Right lobe of liver (tissue), 6 donors: ENCODE data around the gene AQP3. TPM values are rescaled to one million over a fixed set of nuclear protein-coding genes. Genes with fewer than 3 reads are reported as not detected.
A peak's percentile ranks its signal among the peaks of the same experiment; 100 is the strongest.

ENCODE experiments used
- ATAC-seq, 4 donors: fragments of 200-7000 bp; cut with Tn5 transposase; one replicate each; pipeline ENCODE4 v1.9.1; 2020; ENCODE audit warnings: mild to moderate bottlenecking in 4 of 4, moderate library complexity in 4 of 4
- DNase-seq, 3 donors: peaks; one replicate each; pipeline ENCODE4 v3.0.0-alpha.2; 2020
- H3K27ac ChIP-seq, 3 donors: fragments of 200-600 bp; one replicate each; pipeline ENCODE4 v1.8.0; 2022
- H3K27me3 ChIP-seq, 2 donors: fragments of 200-600 bp; one replicate each; pipeline ENCODE4 v1.8.0; 2022
- H3K36me3 ChIP-seq, 4 donors: fragments of 200-600 bp; sonication (generic) in 1 of 4; one replicate each; pipeline versions ENCODE4 v1.5.1 to v1.8.0; 2017 to 2022; ENCODE audit warnings: control low read depth in 1 of 4
- H3K4me1 ChIP-seq, 4 donors: fragments of 200-600 bp; sonication (generic) in 1 of 4; one replicate each; pipeline versions ENCODE4 v1.5.1 to v1.8.0; 2017 to 2022; ENCODE audit warnings: control low read depth in 1 of 4
- H3K4me3 ChIP-seq, 3 donors: fragments of 200-600 bp; one replicate each; pipeline ENCODE4 v1.8.0; 2022
- H3K9me3 ChIP-seq, 4 donors: fragments of 200-600 bp; sonication (generic) in 1 of 4; one replicate each; pipeline versions ENCODE4 v1.5.1 to v1.8.0; 2017 to 2022; ENCODE audit warnings: control low read depth in 1 of 4
- CTCF ChIP-seq, 4 donors: fragments of 200-600 bp in 3 of 4; fragments of 450-650 bp in 1 of 4; IDR thresholded peaks; one replicate each; pipeline versions ENCODE4 v1.5.1 to v1.8.0; 2016 to 2022; ENCODE audit warnings: antibody characterized with exemption in 4 of 4, mild to moderate bottlenecking in 2 of 4
- POLR2A ChIP-seq: fragments of 450-650 bp; IDR thresholded peaks from one replicate; pipeline ENCODE4 v1.6.1; 2017; ENCODE audit warnings: antibody characterized with exemption, mild to moderate bottlenecking
- WGBS: methylation state at CpG from one replicate; pipeline ENCODE4 v1.1.6; 2018; ENCODE audit warnings: low coverage, low lambda C conversion rate; ENCODE audit not compliant: insufficient coverage; ENCODE audit errors: missing lambda C conversion rate; 5-methylcytosine and 5-hydroxymethylcytosine counted together
- intact Hi-C, 2 donors: fragments of 100-400 bp; cut with DNase I; formaldehyde crosslinking; loops; one replicate each; pipeline versions ENCODE4 v1.11.2 to v1.14.1; 2022
- total RNA-seq, 6 experiments: library from RNA; depleted of rRNA in 2 of 6; stranded (reverse); fragments of >200 nt in 2 of 6; fragmentation: NEBNext Ultra II Directional in 3 of 6; extraction: Animal tissue kit (Norgen Biotek cat#: 25700) in 3 of 6; gene quantifications; one replicate each; pipeline versions ENCODE4 v1.1.0 to v1.2.4, GENCODE V29; 2016 to 2023
- donor health status: DM: no; HTN: yes; CAD: no.
- donor health status: DM: no; HTN: no; CAD: no.
- donor health status: DM: no; HTN: no; CAD: no.
- donor health status: DM: no; HTN: yes; CAD: no.
- donor health status: DM: no; HTN: yes; CAD: no.

Gene AQP3
- total RNA-seq, 6 experiments from 2014 or later = 49.7 to 158 (median 109) TPM

- no peak for TF ChIP-seq CTCF (IDR thresholded peaks at IDR 0.05)
- no peak for TF ChIP-seq POLR2A
- H3K9me3 ChIP-seq = no peaks in the 10 kb centered on the region
- intact Hi-C loops = loop anchor here in 1 of 2 donors (5.0 kb wide), 1 partner anchor 67 kb away; the partner anchor contains the start of gene AQP7
- DNase-seq (peak in 1 of 3 donors; percentile 42), ATAC-seq (no peak)
- H3K27ac ChIP-seq = no peak overlapping the region
- no peak overlapping the region for H3K4me3 ChIP-seq
- 60% methylated on average over 1 of the region's 21 CpGs for WGBS
- H3K36me3 ChIP-seq = peaks cover 9 to 74% (median 29%) of the 10 kb centered on the region in 4 donors
- H3K27me3 ChIP-seq = no peaks in the 10 kb centered on the region
- peaks cover 0 to 12% (median 5%) of the 10 kb centered on the region in 4 donors for H3K4me1 ChIP-seq
These were observed 21.6 kb upstream of the AQP3 start for GRCh38 chr9:33468797-33469621.

GRCh38 chr9:33468215-33468730, 20.9 kb upstream of the AQP3 start:
- Histone ChIP-seq H3K4me3 (no peak overlapping the region), H3K9me3 (no peaks in the 10 kb centered on the region), H3K4me1 (peaks cover 0 to 12% (median 5%) of the 10 kb centered on the region in 4 donors), H3K27ac (no peak overlapping the region), H3K27me3 (no peaks in the 10 kb centered on the region), H3K36me3 (peaks cover 9 to 81% (median 34%) of the 10 kb centered on the region in 4 donors)
- 43% methylated on average over 1 of the region's 4 CpGs for WGBS
- ATAC-seq (no peak), DNase-seq (peak in 1 of 3 donors; percentile 44)
- TF ChIP-seq CTCF (IDR thresholded peaks at IDR 0.05) = no peak
- no peak for TF ChIP-seq POLR2A
- intact Hi-C loops = loop anchor here in 1 of 2 donors (5.0 kb wide), 1 partner anchor 66 kb away; the partner anchor contains the start of gene AQP7

GRCh38 chr9:33467526-33467925, 20.1 kb upstream of the AQP3 start:
- WGBS = no CpG with 5 or more reads among the region's 7 CpGs
- Histone ChIP-seq H3K4me3 (no peak overlapping the region), H3K4me1 (peaks cover 0 to 5% (median 2%) of the 10 kb centered on the region in 4 donors), H3K36me3 (peaks cover 9 to 88% (median 38%) of the 10 kb centered on the region in 4 donors), H3K9me3 (no peaks in the 10 kb centered on the region), H3K27ac (no peak overlapping the region), H3K27me3 (no peaks in the 10 kb centered on the region)
- peak in 1 of 3 donors; percentile 40 for DNase-seq
- intact Hi-C loops = loop anchor here in 1 of 2 donors (5.0 kb wide), 1 partner anchor 65 kb away; the partner anchor contains the start of gene AQP7
- no peak for ATAC-seq
- no peak for TF ChIP-seq CTCF (IDR thresholded peaks at IDR 0.05)
- TF ChIP-seq POLR2A = no peak

- no peaks in the 10 kb centered on the region for H3K4me1 ChIP-seq
- peaks cover 9 to 91% (median 41%) of the 10 kb centered on the region in 4 donors for H3K36me3 ChIP-seq
- 14% methylated on average over 1 of the region's 24 CpGs for WGBS
- no peak overlapping the region for H3K4me3 ChIP-seq
- H3K27ac ChIP-seq = no peak overlapping the region
- DNase-seq (peak; percentile 71 to 74 (median 72)), ATAC-seq (peak; percentile 78 to 91 (median 87))
- no peaks in the 10 kb centered on the region for H3K27me3 ChIP-seq
- intact Hi-C loops = loop anchor here in 1 of 2 donors (5.0 kb wide), 1 partner anchor 65 kb away; the partner anchor contains the start of gene AQP7
- H3K9me3 ChIP-seq = no peaks in the 10 kb centered on the region
- TF ChIP-seq POLR2A (no peak), CTCF (IDR thresholded peaks at IDR 0.05) (peak; percentile 93 to 96 (median 95))
These were observed 19.4 kb upstream of the AQP3 start for GRCh38 chr9:33466565-33467495.
